HG02885 (cell line): ENCODE measurements around the gene NDUFV1.
"Not testable (repeated sequence)": the region's sequence is repeated elsewhere in the genome, so short reads cannot be mapped to it uniquely, and the experiment has no call there.

ENCODE experiments used
- ATAC-seq: cut with Tn5 transposase; IDR thresholded peaks from one replicate; pipeline ENCODE4 v1.9.1; 2021; ENCODE audit warnings: mild to moderate bottlenecking; ENCODE audit not compliant: unreplicated experiment, poor library complexity

NDUFV1 gene

DNA sequence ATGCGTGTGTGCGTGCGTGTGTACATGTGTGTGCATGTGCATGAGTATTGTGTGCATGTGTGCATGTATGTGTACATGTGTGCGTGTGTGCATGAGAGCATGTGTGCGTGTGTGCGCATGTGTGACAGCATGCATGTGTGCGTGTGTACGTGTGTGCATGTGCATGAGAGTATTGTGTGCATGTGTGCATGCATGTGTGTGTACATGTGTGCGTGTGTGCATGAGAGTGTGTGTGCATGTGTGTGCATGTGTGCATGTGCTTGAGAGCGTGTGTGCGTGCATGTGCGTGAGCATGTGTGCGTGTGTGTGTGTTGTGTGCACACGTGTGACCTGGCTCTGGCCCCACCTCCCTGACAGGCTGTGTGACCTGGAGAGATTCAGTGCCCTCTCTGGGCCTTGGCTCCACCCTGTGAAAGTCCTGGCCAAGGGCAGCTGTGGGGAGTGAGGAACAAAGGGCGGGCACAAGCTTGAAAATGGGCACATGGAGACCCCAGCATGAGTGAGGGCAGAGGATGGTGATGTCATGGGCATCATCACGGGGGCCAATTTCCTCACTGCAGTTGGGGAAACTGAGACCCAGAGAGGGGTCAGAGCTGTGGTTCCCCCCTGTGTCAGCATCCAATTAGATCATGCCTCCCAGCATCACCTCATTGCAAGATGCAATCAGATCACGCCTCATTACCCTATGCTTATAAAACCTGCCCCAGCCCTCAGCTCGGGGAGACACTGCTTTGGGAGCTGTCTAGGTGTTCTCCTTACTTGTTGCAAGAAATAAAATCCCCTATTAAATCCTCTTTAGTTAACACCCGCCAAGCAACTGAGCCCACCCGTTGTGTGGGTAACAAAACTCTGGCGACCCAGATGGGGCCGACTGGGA, 43.1 kb downstream of the NDUFV1 start:
- no peak for ATAC-seq

DNA sequence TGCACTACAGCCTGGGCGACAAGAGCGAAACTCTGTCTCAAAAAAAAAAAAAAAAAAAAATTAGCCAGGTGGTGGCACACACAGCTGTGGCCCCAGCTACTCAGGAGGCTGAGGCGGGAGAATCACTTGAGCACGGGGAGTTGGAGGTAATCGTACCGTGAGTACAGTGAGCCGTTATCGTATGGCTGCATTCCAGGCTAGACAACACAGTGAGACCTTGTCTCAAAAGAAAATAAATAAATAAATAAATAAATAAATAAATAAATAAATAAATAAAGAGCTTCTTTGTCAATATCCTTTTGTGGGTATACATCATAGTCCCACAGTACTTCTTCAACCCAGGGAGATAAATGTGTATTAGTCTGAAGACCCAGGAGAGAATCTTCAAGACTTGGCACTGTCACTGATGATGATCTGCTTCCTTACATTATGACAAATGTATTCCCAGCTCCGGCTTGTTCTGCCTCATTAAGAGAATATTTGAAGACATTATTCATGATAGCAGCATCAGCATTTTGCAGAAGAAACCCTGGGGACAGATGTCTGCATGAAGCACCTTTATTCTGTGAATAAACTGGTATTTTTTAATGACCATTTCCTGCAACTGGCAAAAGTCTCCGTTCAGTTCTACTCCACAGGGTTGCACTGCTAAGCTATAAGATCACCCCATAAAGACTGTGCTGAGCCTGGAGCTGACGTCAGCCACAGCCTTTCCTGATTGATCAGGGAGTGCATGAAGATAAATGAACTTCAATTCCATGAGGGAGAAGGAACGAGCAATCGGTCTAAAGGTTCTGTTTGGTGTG, 45.4 kb downstream of the NDUFV1 start:
- no peak for ATAC-seq

DNA sequence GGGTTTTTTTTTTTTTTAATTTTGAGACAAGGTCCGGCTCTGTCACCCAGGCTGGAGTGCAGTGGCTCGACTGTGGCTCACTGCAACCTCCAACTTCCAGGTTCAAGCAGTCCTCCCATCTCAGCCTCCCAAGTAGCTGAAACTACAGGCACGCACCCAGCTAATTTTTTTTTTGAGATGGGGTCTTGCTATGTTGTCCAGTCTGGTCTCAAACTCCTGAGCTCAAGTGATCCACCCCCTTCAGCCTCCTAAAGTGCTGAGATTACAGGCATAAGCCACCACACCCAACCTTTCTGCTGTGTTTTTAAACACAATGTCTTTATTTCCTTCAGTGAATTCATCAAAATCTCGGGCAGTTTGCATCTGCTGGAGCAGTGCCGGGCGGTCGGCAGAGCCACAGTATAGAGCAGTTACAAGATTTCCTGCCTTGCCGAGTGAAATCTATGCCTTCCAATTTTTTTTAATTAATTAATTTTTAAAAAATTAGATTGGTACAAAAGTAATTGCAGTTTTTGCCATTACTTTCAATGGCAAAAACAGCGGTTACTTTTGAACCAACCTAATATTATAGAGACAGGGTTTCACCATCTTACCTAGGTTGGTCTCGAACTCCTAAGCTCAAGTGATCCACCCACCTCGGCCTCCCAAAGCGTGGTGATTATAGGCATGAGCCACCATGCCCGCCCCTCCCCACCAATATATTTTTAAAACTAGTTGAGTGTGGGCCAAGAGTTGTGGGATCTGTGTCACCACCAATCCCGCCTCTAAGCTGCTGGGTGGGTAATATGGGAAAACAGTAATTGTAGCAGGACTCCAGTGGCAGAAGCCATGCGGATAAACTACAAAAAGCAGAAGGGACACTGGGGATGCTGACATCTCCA, 46.5 kb downstream of the NDUFV1 start:
- ATAC-seq: no peak

DNA sequence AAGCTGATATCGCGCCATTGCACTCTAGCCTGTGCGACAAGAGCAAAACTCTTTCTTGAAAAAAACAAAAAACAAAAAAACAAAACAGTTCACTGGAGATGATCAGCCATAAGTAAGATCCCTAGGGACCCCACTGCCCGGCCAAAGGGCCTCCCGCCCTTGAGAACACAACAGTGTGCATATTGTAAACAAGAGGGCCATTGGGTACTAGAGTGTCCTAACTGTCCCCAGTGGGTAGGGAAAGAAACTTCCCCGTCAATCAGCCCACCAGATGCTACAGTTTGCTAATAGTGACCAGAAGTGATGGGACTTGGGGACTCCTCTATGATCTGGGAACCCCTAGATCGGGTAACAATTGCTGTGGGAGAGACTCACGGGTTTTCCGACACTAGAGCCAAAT, 47.5 kb downstream of the NDUFV1 start:
- ATAC-seq: no peak

DNA sequence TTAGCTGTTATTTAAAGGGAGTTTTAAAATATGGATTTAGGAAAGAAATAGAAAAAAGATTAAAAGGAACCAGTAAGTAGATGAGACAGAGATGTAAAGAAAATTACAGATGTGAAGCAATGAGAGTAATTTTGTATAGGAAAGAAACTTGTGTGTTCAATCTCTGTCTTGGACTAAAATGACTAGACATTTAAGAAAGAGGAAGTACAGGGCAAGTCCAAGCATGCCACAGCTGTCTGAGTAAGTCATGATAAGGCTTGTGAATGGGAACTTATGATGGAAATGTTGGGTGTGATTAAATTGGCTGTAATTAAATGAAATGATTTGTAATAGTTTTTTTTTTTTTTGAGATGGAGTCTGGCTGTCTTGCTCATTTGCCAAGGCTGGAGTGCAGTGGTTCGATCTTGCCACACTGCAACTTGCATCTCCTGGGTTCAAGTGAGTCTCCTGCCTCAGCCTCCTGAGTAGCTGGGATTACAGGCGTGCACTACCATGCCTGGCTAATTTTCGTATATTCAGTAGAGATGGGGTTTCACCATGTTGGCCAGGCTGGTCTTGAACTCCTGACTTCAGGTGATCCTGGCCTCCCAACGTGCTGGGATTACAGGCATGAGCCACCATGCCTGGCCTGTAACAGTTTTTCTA, 49.7 kb downstream of the NDUFV1 start:
- no peak for ATAC-seq

DNA sequence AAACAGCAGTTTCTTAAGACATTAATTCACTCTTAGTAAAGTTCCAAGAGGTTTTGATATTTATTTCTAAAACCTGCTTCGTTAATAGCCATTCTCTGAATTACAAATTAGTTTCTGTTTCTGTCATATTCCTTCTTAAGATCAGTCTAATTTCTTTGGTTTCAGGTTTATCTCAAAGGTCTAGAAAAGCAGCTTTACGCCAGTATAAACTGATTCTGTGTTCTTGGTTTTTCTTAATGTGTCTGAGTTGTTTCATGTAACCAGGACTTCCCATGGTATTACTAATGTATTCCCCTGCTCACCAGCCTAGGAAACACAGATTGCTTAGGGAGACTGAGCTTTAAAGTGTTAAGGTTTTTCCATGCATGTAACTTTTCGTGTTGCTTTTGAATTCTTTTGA, 50.6 kb downstream of the NDUFV1 start:
- ATAC-seq: no peak

DNA sequence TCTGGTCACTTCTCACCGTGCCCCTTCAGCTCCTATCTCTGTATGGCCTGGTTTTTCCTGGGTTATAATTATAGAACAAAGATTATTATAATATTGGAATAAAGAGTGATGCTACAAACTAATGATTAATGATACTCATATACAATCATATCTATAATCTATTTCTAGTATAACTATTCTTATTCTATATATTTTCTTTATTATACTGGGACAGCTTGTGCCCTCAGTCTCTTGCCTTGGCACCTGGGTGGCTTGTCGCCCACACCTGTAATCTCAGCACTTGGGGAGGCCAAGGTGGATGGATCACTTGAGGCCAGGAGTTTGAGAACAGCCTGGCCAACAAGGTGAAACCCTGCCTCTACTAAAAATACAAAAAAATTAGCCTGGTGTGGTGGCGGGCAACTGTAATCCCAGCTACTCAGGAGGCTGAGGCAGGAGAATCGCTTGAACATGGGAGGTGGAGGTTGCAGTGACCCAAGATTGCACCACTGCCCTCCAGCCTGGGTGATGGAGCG, 53.0 kb downstream of the NDUFV1 start:
- not testable (repeated sequence) for ATAC-seq

DNA sequence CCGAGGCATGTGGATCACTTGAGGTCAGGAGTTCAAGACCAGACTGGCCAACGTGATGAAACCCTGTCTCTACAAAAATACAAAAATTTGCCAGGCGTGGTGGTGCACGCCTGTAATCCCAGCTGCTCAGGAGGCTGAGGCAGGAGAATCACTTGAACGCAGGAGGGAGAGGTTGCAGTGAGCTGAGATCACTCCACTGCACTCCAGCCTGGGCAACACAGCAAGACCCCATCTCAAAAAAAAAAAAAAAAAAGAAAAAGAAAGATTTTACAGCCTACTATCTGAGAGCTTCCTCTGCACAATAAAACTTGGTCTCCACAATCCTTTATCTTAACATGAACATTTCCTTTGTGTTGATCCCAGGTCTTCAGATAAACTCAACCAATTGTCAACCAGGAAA, 54.0 kb downstream of the NDUFV1 start:
- ATAC-seq: not testable (repeated sequence)
